Prostate gland (tissue), 2 donors: ENCODE data around the gene RPS6KA2.

ENCODE experiments used
- POLR2A ChIP-seq: fragments of 450-650 bp; IDR thresholded peaks from one replicate; pipeline ENCODE4 v1.6.1; 2016; ENCODE audit warnings: antibody characterized with exemption, mild to moderate bottlenecking
- POLR2AphosphoS5 ChIP-seq: sonication (generic); formaldehyde crosslinking; IDR thresholded peaks from one replicate; pipeline ENCODE4 v1.6.1; 2017; ENCODE audit warnings: antibody characterized with exemption
- TF ChIP-seq, protein P1 (sequence below), 4 experiments: fragments of 200-600 bp in 2 of 4; fragments of 450-650 bp in 2 of 4; sonication (generic) in 2 of 4; IDR thresholded peaks; 1 replicate in 3 of 4; 2 replicates in 1 of 4; pipeline ENCODE4 v1.5.1; 2016 to 2019; ENCODE audit warnings: antibody characterized with exemption in 4 of 4, mild to moderate bottlenecking in 2 of 4, moderate library complexity in 2 of 4

DNA sequence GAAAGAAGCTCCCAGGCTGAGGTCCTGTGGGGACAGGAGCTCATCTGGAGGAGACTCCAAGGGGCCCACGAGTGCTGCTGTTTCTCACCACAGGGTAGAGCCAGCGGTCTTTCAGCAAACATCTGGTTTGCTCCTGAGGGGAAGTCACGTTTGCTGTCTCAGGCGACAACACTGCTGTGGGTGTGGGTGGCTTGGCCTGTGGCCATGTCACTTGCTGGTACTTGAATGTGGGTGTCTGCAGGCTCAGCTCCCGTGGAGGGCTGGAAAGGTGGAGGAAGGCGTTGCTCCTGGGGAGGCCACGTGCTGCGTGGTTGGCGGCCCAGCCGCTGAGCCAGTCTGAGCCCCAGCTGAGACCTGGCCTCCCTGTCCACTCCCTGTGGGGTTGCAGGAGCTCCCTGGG, 191.5 kb downstream of the RPS6KA2 start:
- TF ChIP-seq, protein P1, sequence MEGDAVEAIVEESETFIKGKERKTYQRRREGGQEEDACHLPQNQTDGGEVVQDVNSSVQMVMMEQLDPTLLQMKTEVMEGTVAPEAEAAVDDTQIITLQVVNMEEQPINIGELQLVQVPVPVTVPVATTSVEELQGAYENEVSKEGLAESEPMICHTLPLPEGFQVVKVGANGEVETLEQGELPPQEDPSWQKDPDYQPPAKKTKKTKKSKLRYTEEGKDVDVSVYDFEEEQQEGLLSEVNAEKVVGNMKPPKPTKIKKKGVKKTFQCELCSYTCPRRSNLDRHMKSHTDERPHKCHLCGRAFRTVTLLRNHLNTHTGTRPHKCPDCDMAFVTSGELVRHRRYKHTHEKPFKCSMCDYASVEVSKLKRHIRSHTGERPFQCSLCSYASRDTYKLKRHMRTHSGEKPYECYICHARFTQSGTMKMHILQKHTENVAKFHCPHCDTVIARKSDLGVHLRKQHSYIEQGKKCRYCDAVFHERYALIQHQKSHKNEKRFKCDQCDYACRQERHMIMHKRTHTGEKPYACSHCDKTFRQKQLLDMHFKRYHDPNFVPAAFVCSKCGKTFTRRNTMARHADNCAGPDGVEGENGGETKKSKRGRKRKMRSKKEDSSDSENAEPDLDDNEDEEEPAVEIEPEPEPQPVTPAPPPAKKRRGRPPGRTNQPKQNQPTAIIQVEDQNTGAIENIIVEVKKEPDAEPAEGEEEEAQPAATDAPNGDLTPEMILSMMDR (IDR thresholded peaks at IDR 0.05) = no peak
- TF ChIP-seq POLR2A (no peak), POLR2AphosphoS5 (no peak)
